Caco-2 (cell line): Measurements from ENCODE around the gene CHIC2. TPM values are rescaled to one million over a fixed set of nuclear protein-coding genes. Genes with fewer than 3 reads are reported as not detected.

Experiments
- BruUV-seq: library from RNA; stranded (reverse); fragments of 400-500 nt; replicated peaks from 2 replicates; lab custom pipeline; 2021; lab: Mats Ljungman, UMichigan
- CTCF ChIA-PET: fragments of 300-600 bp; sonication (Branson Sonifier 250); formaldehyde crosslinking; loops from one replicate; lab custom pipeline; 2022; ENCODE audit warnings: antibody characterized with exemption; lab: Charles Lee
- POLR2A ChIA-PET: fragments of 300-600 bp; sonication (Branson Sonifier 250); formaldehyde crosslinking; loops from one replicate; lab custom pipeline; 2022; ENCODE audit warnings: antibody characterized with exemption; lab: Charles Lee
- DNase-seq, 2 experiments: peaks; one replicate each; pipeline versions ENCODE4 v3.0.0 to v3.0.0-alpha.2; 2020 to 2022
- H3K27me3 ChIP-seq: replicated peaks from 2 replicates; pipeline ENCODE4 v1.6.0; 2011; ENCODE audit warnings: low read length; ENCODE audit not compliant: control insufficient read depth, insufficient read depth
- H3K36me3 ChIP-seq: 2 replicates; pipeline ENCODE4 v1.5.1; 2011; ENCODE audit warnings: low read length; ENCODE audit not compliant: control insufficient read depth, insufficient read depth
- H3K4me1 ChIP-seq: fragments of 250-450 bp; sonication (Bioruptor Pico); 2 replicates; pipeline ENCODE4 v1.5.1; 2020; ENCODE audit warnings: mild to moderate bottlenecking
- H3K4me3 ChIP-seq: 2 replicates; pipeline ENCODE4 v1.5.1; 2011; ENCODE audit warnings: low read depth, mild to moderate bottlenecking, control low read depth, low read length
- H3K9me3 ChIP-seq: fragments of 250-450 bp; sonication (Bioruptor Pico); 2 replicates; pipeline ENCODE4 v1.5.1; 2020; ENCODE audit warnings: mild to moderate bottlenecking, moderate library complexity
- H3K27ac Mint-ChIP-seq: one replicate; pipeline ENCODE4 v1.8.0; 2022; ENCODE audit warnings: mixed read lengths; ENCODE audit not compliant: unreplicated experiment
- H3K27me3 Mint-ChIP-seq: one replicate; pipeline ENCODE4 v1.8.0; 2022; ENCODE audit warnings: mixed read lengths; ENCODE audit not compliant: insufficient read depth, unreplicated experiment
- H3K36me3 Mint-ChIP-seq: one replicate; pipeline ENCODE4 v1.8.0; 2022; ENCODE audit warnings: mild to moderate bottlenecking, mixed read lengths; ENCODE audit not compliant: insufficient read depth, unreplicated experiment
- H3K4me1 Mint-ChIP-seq: one replicate; pipeline ENCODE4 v1.8.0; 2022; ENCODE audit warnings: low read depth, mixed read lengths; ENCODE audit not compliant: unreplicated experiment
- H3K4me3 Mint-ChIP-seq: one replicate; pipeline ENCODE4 v1.8.0; 2022; ENCODE audit warnings: mild to moderate bottlenecking, moderate library complexity, mixed read lengths; ENCODE audit not compliant: unreplicated experiment
- H3K9me3 Mint-ChIP-seq: one replicate; pipeline ENCODE4 v1.8.0; 2022; ENCODE audit warnings: mixed read lengths; ENCODE audit not compliant: unreplicated experiment
- intact Hi-C: fragments of 100-400 bp; cut with micrococcal nuclease; formaldehyde crosslinking; loops from one replicate; pipeline ENCODE4 v1.10.0; 2022; ENCODE audit not compliant: unreplicated experiment
- total RNA-seq: library from RNA; stranded (reverse); gene quantifications from 2 replicates; pipeline ENCODE4 v1.2.3, GENCODE V29; 2022
- TF ChIP-seq, protein P1 (sequence below), 2 experiments: fragments of 200-600 bp in 1 of 2; IDR thresholded peaks; 1 replicate in 1 of 2; 2 replicates in 1 of 2; pipeline versions ENCODE4 v1.5.1 to v1.8.0; 2011 to 2022; ENCODE audit warnings: antibody characterized with exemption in 1 of 2, control low read depth in 1 of 2, inconsistent platforms in 1 of 2, low read depth in 1 of 2, low read length in 1 of 2, mild to moderate bottlenecking in 1 of 2, moderate library complexity in 1 of 2; ENCODE audit not compliant: insufficient read depth in 1 of 2, severe bottlenecking in 1 of 2, unreplicated experiment in 1 of 2

CHIC2 gene
- total RNA-seq, 1 experiment from 2014 or later = 30.0 TPM

DNA sequence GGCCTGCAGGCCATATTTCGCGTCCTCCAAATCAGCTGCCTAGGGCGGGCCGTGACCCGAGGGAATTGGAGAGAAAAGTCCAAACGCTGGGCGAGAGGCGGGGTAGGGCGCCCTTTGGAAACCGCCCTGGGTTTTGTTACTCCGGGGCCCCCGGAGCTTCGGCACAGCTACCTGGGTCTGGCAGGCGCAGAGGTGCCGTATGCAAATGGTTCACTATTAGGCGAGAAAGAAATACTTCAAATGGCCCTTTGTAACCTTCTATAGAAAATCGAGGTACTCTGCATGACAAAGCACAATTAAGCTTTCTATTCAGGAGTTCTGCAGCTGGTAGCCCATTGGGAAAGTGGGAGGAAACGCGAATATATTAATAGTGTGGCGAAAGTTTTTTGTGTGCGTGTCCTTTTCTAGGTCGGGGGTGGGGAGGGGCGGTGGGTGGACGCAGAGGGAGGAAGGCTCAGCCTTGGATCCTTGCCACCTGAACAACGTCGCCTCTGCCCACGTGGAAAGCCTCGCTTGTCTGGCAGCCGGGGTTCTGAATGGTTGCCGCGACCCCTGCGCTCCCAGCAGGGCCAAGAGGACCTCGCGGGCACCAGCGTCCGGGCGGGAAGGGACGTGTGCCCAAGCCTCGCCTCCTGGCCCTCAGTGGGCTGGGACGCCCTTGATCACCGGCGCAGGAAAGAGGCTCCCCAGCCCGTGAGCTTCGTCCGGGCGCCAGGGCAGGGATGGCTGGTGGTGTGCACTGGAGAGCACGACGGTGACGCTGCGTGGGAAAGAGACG is 45.0 kb upstream of the CHIC2 start:
- TF ChIP-seq, protein P1, sequence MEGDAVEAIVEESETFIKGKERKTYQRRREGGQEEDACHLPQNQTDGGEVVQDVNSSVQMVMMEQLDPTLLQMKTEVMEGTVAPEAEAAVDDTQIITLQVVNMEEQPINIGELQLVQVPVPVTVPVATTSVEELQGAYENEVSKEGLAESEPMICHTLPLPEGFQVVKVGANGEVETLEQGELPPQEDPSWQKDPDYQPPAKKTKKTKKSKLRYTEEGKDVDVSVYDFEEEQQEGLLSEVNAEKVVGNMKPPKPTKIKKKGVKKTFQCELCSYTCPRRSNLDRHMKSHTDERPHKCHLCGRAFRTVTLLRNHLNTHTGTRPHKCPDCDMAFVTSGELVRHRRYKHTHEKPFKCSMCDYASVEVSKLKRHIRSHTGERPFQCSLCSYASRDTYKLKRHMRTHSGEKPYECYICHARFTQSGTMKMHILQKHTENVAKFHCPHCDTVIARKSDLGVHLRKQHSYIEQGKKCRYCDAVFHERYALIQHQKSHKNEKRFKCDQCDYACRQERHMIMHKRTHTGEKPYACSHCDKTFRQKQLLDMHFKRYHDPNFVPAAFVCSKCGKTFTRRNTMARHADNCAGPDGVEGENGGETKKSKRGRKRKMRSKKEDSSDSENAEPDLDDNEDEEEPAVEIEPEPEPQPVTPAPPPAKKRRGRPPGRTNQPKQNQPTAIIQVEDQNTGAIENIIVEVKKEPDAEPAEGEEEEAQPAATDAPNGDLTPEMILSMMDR (IDR thresholded peaks at IDR 0.05; ENCODE audit: insufficient read depth in 1 of 2, low read depth in 1 of 2, low read length in 1 of 2, severe bottlenecking in 1 of 2, unreplicated experiment in 1 of 2) = no peak
- H3K4me1 ChIP-seq = no peaks in the 10 kb centered on the region
- ChIA-PET CTCF (no interaction called here), POLR2A (no interaction called here)
- intact Hi-C loops = no loop called here
- DNase-seq = no peak
- H3K9me3 Mint-ChIP-seq = no peaks in the 10 kb centered on the region
- H3K4me3 Mint-ChIP-seq = no peak overlapping the region
- no peaks in the 10 kb centered on the region for H3K27me3 ChIP-seq
- H3K36me3 Mint-ChIP-seq = no peaks in the 10 kb centered on the region
- no peak overlapping the region for H3K4me3 ChIP-seq
- H3K36me3 ChIP-seq = no peaks in the 10 kb centered on the region
- H3K27ac Mint-ChIP-seq = no peak overlapping the region
- H3K4me1 Mint-ChIP-seq = no peaks in the 10 kb centered on the region
- BruUV-seq = no TSS peak
- no peaks in the 10 kb centered on the region for H3K9me3 ChIP-seq
- H3K27me3 Mint-ChIP-seq = no peaks in the 10 kb centered on the region

DNA sequence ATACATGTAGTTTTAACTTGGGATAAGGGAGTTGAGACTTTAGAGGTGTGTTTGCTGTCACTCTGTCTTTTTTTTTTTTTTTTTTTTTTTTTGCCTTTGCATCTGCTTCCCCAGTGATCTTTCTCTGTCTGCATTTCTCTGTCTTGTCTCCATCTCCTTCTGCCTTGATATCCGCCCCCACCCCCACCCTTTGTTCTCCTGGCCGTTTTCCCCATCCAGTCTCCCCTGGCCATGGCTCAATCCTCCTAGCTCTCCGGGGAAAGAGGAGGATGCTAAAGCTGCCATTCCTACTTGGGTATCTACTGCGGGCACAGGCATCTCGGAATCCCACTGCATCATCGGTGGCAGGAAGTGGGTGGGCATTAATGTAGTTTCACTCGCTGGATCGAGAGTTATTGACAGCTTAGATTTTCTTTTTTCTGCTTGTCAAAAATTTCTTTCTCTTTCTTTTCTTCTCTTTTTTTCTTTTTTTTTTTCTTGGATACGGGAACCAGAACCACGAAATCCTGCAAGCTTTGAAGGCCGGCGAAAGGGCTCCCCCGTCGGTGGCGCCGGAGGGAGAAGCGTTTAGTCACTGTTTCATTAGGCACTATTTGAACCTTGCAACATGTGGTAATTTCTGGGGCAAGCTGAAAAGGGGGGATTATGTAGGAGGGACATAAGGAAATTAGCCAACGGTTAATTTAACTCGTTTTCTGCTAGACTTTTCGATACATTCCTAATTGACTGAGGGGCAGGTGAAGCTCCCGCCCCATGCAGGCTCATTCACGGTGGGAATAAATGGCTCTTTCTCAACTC is 43.7 kb upstream of the CHIC2 start:
- no peaks in the 10 kb centered on the region for H3K36me3 Mint-ChIP-seq
- no peaks in the 10 kb centered on the region for H3K36me3 ChIP-seq
- no peak for DNase-seq
- no peak overlapping the region for H3K4me3 Mint-ChIP-seq
- H3K9me3 Mint-ChIP-seq = no peaks in the 10 kb centered on the region
- H3K27me3 Mint-ChIP-seq = no peaks in the 10 kb centered on the region
- H3K4me3 ChIP-seq = no peak overlapping the region
- H3K4me1 Mint-ChIP-seq = no peaks in the 10 kb centered on the region
- H3K27me3 ChIP-seq = no peaks in the 10 kb centered on the region
- no peaks in the 10 kb centered on the region for H3K9me3 ChIP-seq
- no TSS peak for BruUV-seq
- TF ChIP-seq, protein P1 (IDR thresholded peaks at IDR 0.05; ENCODE audit: insufficient read depth in 1 of 2, low read depth in 1 of 2, low read length in 1 of 2, severe bottlenecking in 1 of 2, unreplicated experiment in 1 of 2) = no peak
- intact Hi-C loops = no loop called here
- no peaks in the 10 kb centered on the region for H3K4me1 ChIP-seq
- ChIA-PET POLR2A (no interaction called here), CTCF (no interaction called here)
- H3K27ac Mint-ChIP-seq = no peak overlapping the region

DNA sequence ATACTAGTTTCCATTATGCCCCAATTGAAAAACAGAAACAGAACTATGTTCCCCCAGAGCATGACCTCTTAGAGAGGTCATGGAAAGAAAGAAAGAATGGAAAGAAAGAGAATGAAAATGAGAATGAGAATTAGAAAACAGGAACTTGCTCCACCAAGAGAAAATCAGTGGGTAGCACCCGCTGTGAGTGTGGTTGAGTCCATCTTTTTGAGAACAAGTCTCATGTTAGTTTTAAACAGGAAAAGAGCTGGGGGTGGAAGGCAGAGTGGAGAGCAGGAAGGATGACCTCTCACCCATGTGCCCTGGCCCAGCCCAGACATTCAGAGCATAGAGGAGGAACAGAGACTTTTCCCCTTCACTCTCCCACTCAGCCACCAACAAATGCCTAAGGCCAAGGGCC is 40.5 kb upstream of the CHIC2 start:
- no peaks in the 10 kb centered on the region for H3K9me3 ChIP-seq
- BruUV-seq = no TSS peak
- DNase-seq = no peak
- no peaks in the 10 kb centered on the region for H3K27me3 ChIP-seq
- H3K4me3 ChIP-seq = no peak overlapping the region
- no peaks in the 10 kb centered on the region for H3K4me1 ChIP-seq
- ChIA-PET CTCF (no interaction called here), POLR2A (no interaction called here)
- H3K36me3 Mint-ChIP-seq = no peaks in the 10 kb centered on the region
- no peaks in the 10 kb centered on the region for H3K36me3 ChIP-seq
- intact Hi-C loops = no loop called here
- H3K9me3 Mint-ChIP-seq = no peaks in the 10 kb centered on the region
- H3K27ac Mint-ChIP-seq = no peak overlapping the region
- TF ChIP-seq, protein P1 (IDR thresholded peaks at IDR 0.05; ENCODE audit: insufficient read depth in 1 of 2, low read depth in 1 of 2, low read length in 1 of 2, severe bottlenecking in 1 of 2, unreplicated experiment in 1 of 2) = no peak
- H3K4me3 Mint-ChIP-seq = no peak overlapping the region
- H3K27me3 Mint-ChIP-seq = peaks cover 13% of the 10 kb centered on the region
- no peaks in the 10 kb centered on the region for H3K4me1 Mint-ChIP-seq
